ENCODE results near the gene OSTM1. TPM values are rescaled to one million over a fixed set of nuclear protein-coding genes. Genes with fewer than 3 reads are reported as not detected.

OSTM1 gene
- total RNA-seq, 2 donors from 2014 or later: 44.6 to 73.1 TPM

DNA sequence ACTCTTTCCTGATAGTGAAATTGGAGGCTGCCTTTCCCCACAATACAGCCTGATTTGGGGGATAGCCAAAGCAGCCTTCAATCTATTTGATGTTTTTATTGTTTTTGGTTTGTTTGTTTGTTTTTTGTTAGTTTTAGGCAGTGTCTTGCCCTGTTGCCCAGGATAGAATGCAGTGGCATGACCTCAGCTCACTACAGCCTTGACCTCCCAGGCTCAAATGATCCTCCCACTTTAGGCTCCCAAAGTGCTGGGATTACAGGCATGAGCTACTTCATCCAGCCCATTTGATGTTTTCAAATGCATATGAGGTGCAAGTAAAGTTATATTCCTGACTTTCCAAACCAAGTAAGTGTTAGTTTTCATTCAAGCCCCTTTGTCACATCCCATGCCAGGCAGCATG, 75.2 kb downstream of the OSTM1 start:
- Histone ChIP-seq H3K36me3 (no peaks in the 10 kb centered on the region), H3K4me3 (no peak overlapping the region), H3K9me3 (no peaks in the 10 kb centered on the region), H3K4me1 (replicated peaks) (no peaks in the 10 kb centered on the region), H3K27me3 (replicated peaks; ENCODE audit: insufficient read depth) (no peaks in the 10 kb centered on the region), H3K27ac (no peak overlapping the region)
- DNase-seq (ENCODE audit: low spot score): no peak
- intact Hi-C loops (cut with DNase I): no loop called here
- no peak for TF ChIP-seq POLR2AphosphoS5 (IDR thresholded peaks at IDR 0.05)

DNA sequence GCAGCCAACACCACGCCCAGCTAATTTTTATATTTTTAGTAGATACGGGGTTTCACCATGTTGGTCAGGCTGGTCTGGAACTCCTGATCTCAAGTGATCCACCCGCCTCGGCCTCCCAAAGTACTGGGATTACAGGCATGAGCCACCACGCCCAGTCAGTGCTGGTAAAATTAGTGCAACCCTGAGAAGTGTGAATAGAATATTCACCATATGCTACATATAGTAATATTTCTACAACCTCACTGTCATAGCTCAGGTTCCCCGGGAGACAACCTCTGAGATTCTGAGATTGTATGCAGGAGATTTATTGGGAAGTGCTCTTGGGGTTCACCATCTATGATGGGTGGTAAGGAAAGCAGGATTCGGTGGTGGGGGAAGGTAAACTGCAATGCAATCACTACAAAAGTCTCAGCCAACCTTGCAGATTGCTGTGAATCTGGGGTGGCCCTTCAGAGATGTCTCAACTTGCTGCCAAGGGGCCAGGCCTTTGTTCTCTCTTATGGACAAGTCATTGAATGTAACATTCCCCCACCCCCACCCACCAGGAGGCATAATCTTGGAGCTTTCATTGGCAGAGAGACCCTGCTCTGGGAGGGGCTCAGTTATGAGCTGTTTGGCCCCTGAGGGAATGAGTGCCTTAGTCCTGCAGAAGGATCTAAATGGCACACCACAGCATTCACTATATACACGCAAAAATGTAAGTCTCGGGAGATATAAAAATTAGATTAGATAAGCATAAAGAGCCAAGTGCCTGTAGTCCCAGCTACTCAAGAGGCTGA, 82.6 kb downstream of the OSTM1 start:
- H3K4me1 ChIP-seq (replicated peaks): no peaks in the 10 kb centered on the region
- intact Hi-C loops (cut with DNase I): no loop called here
- H3K27ac ChIP-seq: no peak overlapping the region
- 74% methylated on average over 9 of the region's 9 CpGs for WGBS
- H3K27me3 ChIP-seq (replicated peaks; ENCODE audit: insufficient read depth): no peaks in the 10 kb centered on the region
- no peaks in the 10 kb centered on the region for H3K36me3 ChIP-seq
- TF ChIP-seq, protein P1, sequence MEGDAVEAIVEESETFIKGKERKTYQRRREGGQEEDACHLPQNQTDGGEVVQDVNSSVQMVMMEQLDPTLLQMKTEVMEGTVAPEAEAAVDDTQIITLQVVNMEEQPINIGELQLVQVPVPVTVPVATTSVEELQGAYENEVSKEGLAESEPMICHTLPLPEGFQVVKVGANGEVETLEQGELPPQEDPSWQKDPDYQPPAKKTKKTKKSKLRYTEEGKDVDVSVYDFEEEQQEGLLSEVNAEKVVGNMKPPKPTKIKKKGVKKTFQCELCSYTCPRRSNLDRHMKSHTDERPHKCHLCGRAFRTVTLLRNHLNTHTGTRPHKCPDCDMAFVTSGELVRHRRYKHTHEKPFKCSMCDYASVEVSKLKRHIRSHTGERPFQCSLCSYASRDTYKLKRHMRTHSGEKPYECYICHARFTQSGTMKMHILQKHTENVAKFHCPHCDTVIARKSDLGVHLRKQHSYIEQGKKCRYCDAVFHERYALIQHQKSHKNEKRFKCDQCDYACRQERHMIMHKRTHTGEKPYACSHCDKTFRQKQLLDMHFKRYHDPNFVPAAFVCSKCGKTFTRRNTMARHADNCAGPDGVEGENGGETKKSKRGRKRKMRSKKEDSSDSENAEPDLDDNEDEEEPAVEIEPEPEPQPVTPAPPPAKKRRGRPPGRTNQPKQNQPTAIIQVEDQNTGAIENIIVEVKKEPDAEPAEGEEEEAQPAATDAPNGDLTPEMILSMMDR (IDR thresholded peaks at IDR 0.05): no peak
- TF ChIP-seq POLR2AphosphoS5 (IDR thresholded peaks at IDR 0.05) (no peak), POLR2A (IDR thresholded peaks at IDR 0.05) (no peak)
- H3K4me3 ChIP-seq: no peak overlapping the region
- DNase-seq (ENCODE audit: low spot score): no peak
- no peaks in the 10 kb centered on the region for H3K9me3 ChIP-seq

Small RNA genes lying within 50 kb of the gene (small RNA-seq; reads per million reads assigned to genes)
- 0 reads per million in 2 donors for gene RF00019

Other genes starting within 250 kb of the OSTM1 start
- gene SEC63, start 116.5 kb downstream of the OSTM1 start, total RNA-seq: 10 to 100 TPM; 28.6 to 35.2 TPM
- under 1 TPM in 1 of 2 donors, not detected in 1; 0.91 TPM for gene NR2E1, start 91.3 kb upstream of the OSTM1 start, total RNA-seq
- 10 to 100 TPM; 93.3 to 93.6 TPM for gene SNX3, start 186.3 kb upstream of the OSTM1 start, total RNA-seq
- 1 to 10 TPM; 3.5 TPM for gene AFG1L, start 220.3 kb upstream of the OSTM1 start, total RNA-seq

All from prostate gland (tissue), 2 donors.